NCI-H526 (cell line): ENCODE measurements around the gene TCF19.

ENCODE experiments used
- DNase-seq, 2 experiments: peaks; one replicate each; lab custom pipeline; 2025; lab: John Stamatoyannopoulos, UW

Gene TCF19

DNA sequence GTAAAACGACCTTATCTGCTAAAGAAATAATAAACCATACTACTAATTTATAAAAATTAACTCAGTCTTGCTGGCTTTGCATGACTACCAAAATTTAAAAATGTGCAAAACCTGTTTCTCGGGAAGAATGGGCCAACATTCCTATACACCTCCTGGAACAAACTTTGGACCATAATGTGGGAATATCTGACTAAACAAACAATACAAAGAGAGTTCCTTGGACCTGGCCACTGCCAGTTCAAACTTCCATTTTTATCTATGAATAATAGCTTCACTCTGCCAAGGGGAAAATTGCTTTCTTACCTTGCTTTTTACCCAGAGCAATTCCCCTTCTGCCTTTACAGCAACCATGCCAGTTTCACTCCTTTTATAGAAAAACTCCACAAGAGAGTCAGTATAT is 50.7 kb downstream of the TCF19 start:
- DNase-seq: no peak

DNA sequence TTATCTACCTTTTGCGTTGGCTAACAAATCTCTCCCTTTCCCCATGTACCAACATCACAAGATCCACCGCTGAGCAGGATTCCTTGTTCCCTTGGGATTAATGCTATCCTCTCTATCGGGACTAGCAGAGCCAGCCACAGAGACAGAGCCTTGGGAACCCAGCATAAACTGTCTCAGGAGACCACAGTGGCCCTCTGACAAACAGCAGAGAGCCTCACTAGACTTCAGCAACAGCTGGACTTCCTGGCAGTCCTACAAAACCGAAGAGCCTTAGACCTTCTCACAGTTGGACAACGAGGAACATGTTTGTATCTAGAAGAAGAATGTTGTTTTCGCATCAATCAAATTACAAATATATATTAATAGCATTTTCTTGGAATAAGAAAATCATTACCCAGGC is 51.7 kb downstream of the TCF19 start:
- no peak for DNase-seq

GRCh38 chr6:31210741-31211532 is 52.5 kb downstream of the TCF19 start:
- no peak for DNase-seq
